ENCODE data around the gene ZNF579. TPM values are rescaled to one million over a fixed set of nuclear protein-coding genes. Genes with fewer than 3 reads are reported as not detected.

The ZNF579 gene
- total RNA-seq, 2 experiments from 2014 or later: 6.1 to 11.1 TPM

DNA sequence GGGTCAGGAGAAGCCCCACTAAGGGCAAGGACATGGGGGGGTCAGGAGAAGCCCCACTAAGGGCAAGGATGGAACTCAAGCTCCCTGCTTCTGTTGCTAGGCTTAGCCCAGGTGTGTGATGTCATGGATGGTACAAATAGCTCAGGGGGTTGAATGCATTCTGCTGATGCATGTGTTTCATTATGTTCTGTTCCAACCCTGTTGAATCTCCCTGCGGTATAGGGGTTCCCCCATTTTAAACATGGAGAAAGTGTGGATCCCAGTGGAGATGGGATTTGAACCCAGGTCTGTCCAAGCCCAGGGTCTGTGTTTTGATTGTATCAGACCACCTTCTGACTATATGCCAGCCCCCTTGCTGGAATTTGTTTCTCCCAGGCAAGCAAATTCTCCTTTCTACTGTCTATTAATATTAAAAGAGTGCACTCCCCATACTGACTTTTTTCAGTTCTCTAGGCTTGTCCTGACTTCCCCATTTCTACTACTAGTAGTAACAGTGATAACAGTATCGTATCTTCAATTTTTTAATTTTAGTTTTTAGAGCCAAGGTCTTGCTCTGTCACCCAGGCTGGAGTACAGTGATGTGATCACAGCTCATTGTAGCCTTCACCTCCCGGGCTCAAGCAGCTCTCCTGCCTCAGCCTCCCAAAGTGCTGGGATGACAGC lies 31.5 kb upstream of the ZNF579 start:
- Histone ChIP-seq H3K79me2 (ENCODE audit: insufficient read depth, low read depth, low read length) (peaks cover 12% of the 10 kb centered on the region), H3K36me3 (ENCODE audit: insufficient read depth, low read length) (peaks cover 48% of the 10 kb centered on the region), H3K4me1 (ENCODE audit: insufficient read depth, low read length, poor library complexity, severe bottlenecking) (peaks cover under 1% of the 10 kb centered on the region), H3K27ac (ENCODE audit: low read depth, low read length, poor library complexity, severe bottlenecking) (no peak overlapping the region), H2AFZ (ENCODE audit: low read length) (no peak overlapping the region), H3K9me3 (ENCODE audit: low read length) (no peaks in the 10 kb centered on the region), H4K20me1 (ENCODE audit: insufficient read depth, low read length) (no peaks in the 10 kb centered on the region), H3K4me2 (ENCODE audit: low read length) (no peak overlapping the region), H3K9me2 (ENCODE audit: insufficient read depth, low read length) (no peaks in the 10 kb centered on the region), H3K4me3 (ENCODE audit: low read depth, low read length, poor library complexity, severe bottlenecking) (no peak overlapping the region)
- DNase-seq (ENCODE audit: low spot score): no peak
- no TSS peak for BruUV-seq (replicated peaks)
- TF ChIP-seq, protein P1, sequence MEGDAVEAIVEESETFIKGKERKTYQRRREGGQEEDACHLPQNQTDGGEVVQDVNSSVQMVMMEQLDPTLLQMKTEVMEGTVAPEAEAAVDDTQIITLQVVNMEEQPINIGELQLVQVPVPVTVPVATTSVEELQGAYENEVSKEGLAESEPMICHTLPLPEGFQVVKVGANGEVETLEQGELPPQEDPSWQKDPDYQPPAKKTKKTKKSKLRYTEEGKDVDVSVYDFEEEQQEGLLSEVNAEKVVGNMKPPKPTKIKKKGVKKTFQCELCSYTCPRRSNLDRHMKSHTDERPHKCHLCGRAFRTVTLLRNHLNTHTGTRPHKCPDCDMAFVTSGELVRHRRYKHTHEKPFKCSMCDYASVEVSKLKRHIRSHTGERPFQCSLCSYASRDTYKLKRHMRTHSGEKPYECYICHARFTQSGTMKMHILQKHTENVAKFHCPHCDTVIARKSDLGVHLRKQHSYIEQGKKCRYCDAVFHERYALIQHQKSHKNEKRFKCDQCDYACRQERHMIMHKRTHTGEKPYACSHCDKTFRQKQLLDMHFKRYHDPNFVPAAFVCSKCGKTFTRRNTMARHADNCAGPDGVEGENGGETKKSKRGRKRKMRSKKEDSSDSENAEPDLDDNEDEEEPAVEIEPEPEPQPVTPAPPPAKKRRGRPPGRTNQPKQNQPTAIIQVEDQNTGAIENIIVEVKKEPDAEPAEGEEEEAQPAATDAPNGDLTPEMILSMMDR (conservative IDR thresholded peaks at IDR 0.05; ENCODE audit: low read length): no peak
- TF ChIP-seq EZH2phosphoT487 (IDR thresholded peaks at IDR 0.05; ENCODE audit: borderline replicate concordance, low read depth, low read length): no peak
- ChIA-PET CTCF (ENCODE audit: unreplicated experiment) (interaction anchor here (0.5 kb wide), 1 partner anchor 273 kb away, joined by 3 read pairs; no protein-coding TSS in a partner anchor), POLR2A (no interaction called here)
- intact Hi-C loops (cut with micrococcal nuclease; ENCODE audit: unreplicated experiment): no loop called here

DNA sequence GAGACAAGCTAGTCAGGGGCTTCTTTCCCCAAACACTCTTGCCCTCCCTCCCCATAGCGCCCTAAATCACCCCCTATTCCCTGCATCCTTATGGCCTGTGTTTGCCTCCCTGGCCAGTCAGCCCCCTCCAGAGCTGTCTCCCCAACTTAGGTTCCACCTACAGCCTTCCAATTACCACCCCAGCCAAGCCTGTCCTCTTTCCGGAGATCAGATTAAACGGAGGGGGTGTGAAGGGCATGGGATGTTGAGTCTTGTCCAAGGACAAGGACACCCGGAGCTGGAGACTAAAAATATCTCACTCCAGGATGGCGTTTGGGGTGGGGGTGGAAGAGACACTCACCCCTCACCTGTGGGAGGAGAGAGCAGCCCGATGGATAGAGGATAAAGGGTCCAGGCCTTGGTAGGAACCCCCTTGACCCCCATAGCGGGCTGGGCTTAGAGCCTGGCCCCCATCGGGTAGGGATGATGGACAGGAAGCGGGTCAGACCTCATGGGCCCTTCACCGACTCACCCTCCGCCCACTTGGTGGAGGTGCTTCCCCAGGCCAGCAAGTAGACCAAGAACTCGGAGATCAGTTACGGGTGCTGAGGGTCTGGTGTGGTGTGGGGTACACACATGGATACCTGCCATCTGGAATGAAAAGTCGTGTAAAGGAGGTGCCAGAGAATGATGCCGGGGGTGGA lies 30.8 kb upstream of the ZNF579 start:
- H3K4me1 ChIP-seq (ENCODE audit: insufficient read depth, low read length, poor library complexity, severe bottlenecking): peaks cover 7% of the 10 kb centered on the region
- H3K4me2 ChIP-seq (ENCODE audit: low read length): no peak overlapping the region
- intact Hi-C loops (cut with micrococcal nuclease; ENCODE audit: unreplicated experiment): no loop called here
- no peak overlapping the region for H3K4me3 ChIP-seq (ENCODE audit: low read depth, low read length, poor library complexity, severe bottlenecking)
- no peak overlapping the region for H3K27ac ChIP-seq (ENCODE audit: low read depth, low read length, poor library complexity, severe bottlenecking)
- ChIA-PET POLR2A (no interaction called here), CTCF (ENCODE audit: unreplicated experiment) (interaction anchor here (0.5 kb wide), 1 partner anchor 272 kb away, joined by 3 read pairs; no protein-coding TSS in a partner anchor)
- DNase-seq (ENCODE audit: low spot score): no peak
- BruUV-seq (replicated peaks): no TSS peak
- H3K9me2 ChIP-seq (ENCODE audit: insufficient read depth, low read length): no peaks in the 10 kb centered on the region
- H4K20me1 ChIP-seq (ENCODE audit: insufficient read depth, low read length): no peaks in the 10 kb centered on the region
- H3K79me2 ChIP-seq (ENCODE audit: insufficient read depth, low read depth, low read length): peaks cover 19% of the 10 kb centered on the region
- H3K9me3 ChIP-seq (ENCODE audit: low read length): no peaks in the 10 kb centered on the region
- TF ChIP-seq, protein P1 (conservative IDR thresholded peaks at IDR 0.05; ENCODE audit: low read length): no peak
- TF ChIP-seq EZH2phosphoT487 (IDR thresholded peaks at IDR 0.05; ENCODE audit: borderline replicate concordance, low read depth, low read length): no peak
- H3K36me3 ChIP-seq (ENCODE audit: insufficient read depth, low read length): peaks cover 49% of the 10 kb centered on the region
- H2AFZ ChIP-seq (ENCODE audit: low read length): no peak overlapping the region

DNA sequence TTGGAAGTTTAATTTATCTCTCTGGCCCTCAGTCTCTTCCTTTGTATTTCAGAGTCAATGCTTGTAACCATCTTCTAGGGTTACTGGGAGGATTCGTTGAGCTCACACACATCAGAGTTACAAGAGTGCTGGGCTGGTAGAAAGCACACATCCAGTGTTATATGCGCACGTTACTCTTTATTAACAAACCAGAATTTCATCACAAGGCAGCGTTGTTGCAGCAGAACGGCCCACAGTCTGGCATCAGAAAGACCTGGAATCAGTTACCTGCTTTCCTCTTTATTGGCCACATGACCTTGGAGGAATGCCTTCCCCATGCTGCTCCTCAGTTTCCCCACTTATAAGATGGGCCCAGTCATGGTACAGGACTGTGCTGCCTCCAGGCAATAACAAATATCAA lies 28.7 kb upstream of the ZNF579 start:
- peaks cover 20% of the 10 kb centered on the region for H3K79me2 ChIP-seq (ENCODE audit: insufficient read depth, low read depth, low read length)
- no peak overlapping the region for H3K4me2 ChIP-seq (ENCODE audit: low read length)
- H3K27ac ChIP-seq (ENCODE audit: low read depth, low read length, poor library complexity, severe bottlenecking): no peak overlapping the region
- H3K4me1 ChIP-seq (ENCODE audit: insufficient read depth, low read length, poor library complexity, severe bottlenecking): peaks cover 14% of the 10 kb centered on the region
- no peaks in the 10 kb centered on the region for H4K20me1 ChIP-seq (ENCODE audit: insufficient read depth, low read length)
- H3K9me3 ChIP-seq (ENCODE audit: low read length): no peaks in the 10 kb centered on the region
- TF ChIP-seq, protein P1 (conservative IDR thresholded peaks at IDR 0.05; ENCODE audit: low read length): no peak
- no peak for TF ChIP-seq EZH2phosphoT487 (IDR thresholded peaks at IDR 0.05; ENCODE audit: borderline replicate concordance, low read depth, low read length)
- no peak overlapping the region for H3K4me3 ChIP-seq (ENCODE audit: low read depth, low read length, poor library complexity, severe bottlenecking)
- intact Hi-C loops (cut with micrococcal nuclease; ENCODE audit: unreplicated experiment): no loop called here
- ChIA-PET CTCF (ENCODE audit: unreplicated experiment) (no interaction called here), POLR2A (interaction anchor here (0.6 kb wide), 1 partner anchor 505 kb away, joined by 4 read pairs; no protein-coding TSS in a partner anchor)
- BruUV-seq (replicated peaks): no TSS peak
- H2AFZ ChIP-seq (ENCODE audit: low read length): no peak overlapping the region
- peaks cover 33% of the 10 kb centered on the region for H3K36me3 ChIP-seq (ENCODE audit: insufficient read depth, low read length)
- DNase-seq (ENCODE audit: low spot score): no peak
- no peaks in the 10 kb centered on the region for H3K9me2 ChIP-seq (ENCODE audit: insufficient read depth, low read length)

Data from OCI-LY7 (cell line).